H9 (cell line): ENCODE results near the gene ATF6. TPM values are rescaled to one million over a fixed set of nuclear protein-coding genes. Genes with fewer than 3 reads are reported as not detected.

Source experiments
- DNase-seq: peaks from one replicate; pipeline ENCODE4 v3.0.0-alpha.2; 2017
- H2AFZ ChIP-seq: one replicate; pipeline ENCODE4 v1.6.1; 2013; ENCODE audit warnings: mild to moderate bottlenecking, low read length, control low read depth, moderate library complexity
- H2AK5ac ChIP-seq: 2 replicates; pipeline ENCODE4 v1.6.1; 2013; ENCODE audit warnings: low read length, control low read depth, mixed read lengths; ENCODE audit not compliant: insufficient read length
- H2BK120ac ChIP-seq: one replicate; pipeline ENCODE4 v1.6.1; 2013; ENCODE audit warnings: low read depth, mild to moderate bottlenecking, low read length, control low read depth, inconsistent platforms; ENCODE audit not compliant: poor library complexity, severe bottlenecking
- H2BK12ac ChIP-seq: 2 replicates; pipeline ENCODE4 v1.6.1; 2013; ENCODE audit warnings: low read length, control low read depth, mixed read lengths, low read depth; ENCODE audit not compliant: insufficient read length
- H2BK15ac ChIP-seq: 2 replicates; pipeline ENCODE4 v1.6.1; 2013; ENCODE audit warnings: low read depth, low read length, control low read depth
- H2BK20ac ChIP-seq: one replicate; pipeline ENCODE4 v1.6.1; 2013; ENCODE audit warnings: low read depth, mild to moderate bottlenecking, low read length, control low read depth, inconsistent platforms; ENCODE audit not compliant: poor library complexity, severe bottlenecking
- H2BK5ac ChIP-seq: 2 replicates; pipeline ENCODE4 v1.6.1; 2013; ENCODE audit warnings: low read length, control low read depth, mixed read lengths; ENCODE audit not compliant: insufficient read length
- H3K14ac ChIP-seq: 2 replicates; pipeline ENCODE4 v1.6.1; 2013; ENCODE audit warnings: low read length, control low read depth; ENCODE audit not compliant: insufficient read depth
- H3K18ac ChIP-seq: 2 replicates; pipeline ENCODE4 v1.6.1; 2013; ENCODE audit warnings: low read depth, mild to moderate bottlenecking, mixed read lengths, low read length, control low read depth; ENCODE audit not compliant: insufficient read length
- H3K23ac ChIP-seq: 2 replicates; pipeline ENCODE4 v1.6.1; 2013; ENCODE audit warnings: low read length, control low read depth, mixed read lengths, low read depth; ENCODE audit not compliant: insufficient read length
- H3K23me2 ChIP-seq: 2 replicates; pipeline ENCODE4 v1.6.1; 2013; ENCODE audit warnings: low read depth, mild to moderate bottlenecking, mixed read lengths, low read length, control low read depth; ENCODE audit not compliant: insufficient read length, poor library complexity, severe bottlenecking
- H3K27ac ChIP-seq: 2 replicates; pipeline ENCODE4 v1.5.1; 2013; ENCODE audit warnings: low read length, control low read depth, mixed read lengths, low read depth; ENCODE audit not compliant: insufficient read length
- H3K27me3 ChIP-seq: 2 replicates; pipeline ENCODE4 v1.6.1; 2013; ENCODE audit warnings: low read length, control low read depth, inconsistent platforms; ENCODE audit not compliant: insufficient read depth
- H3K4ac ChIP-seq: 2 replicates; pipeline ENCODE4 v1.6.1; 2013; ENCODE audit warnings: low read depth, mild to moderate bottlenecking, control low read depth, inconsistent platforms, low read length, moderate library complexity
- H3K4me1 ChIP-seq: 2 replicates; pipeline ENCODE4 v1.6.1; 2013; ENCODE audit warnings: low read length, control low read depth, inconsistent platforms; ENCODE audit not compliant: insufficient read depth
- H3K4me2 ChIP-seq: 2 replicates; pipeline ENCODE4 v1.6.1; 2013; ENCODE audit warnings: low read length, control low read depth, mixed read lengths; ENCODE audit not compliant: insufficient read length, insufficient read depth
- H3K56ac ChIP-seq: 2 replicates; pipeline ENCODE4 v1.6.1; 2013; ENCODE audit warnings: low read depth, mild to moderate bottlenecking, mixed read lengths, low read length, control low read depth; ENCODE audit not compliant: insufficient read length
- H3K79me1 ChIP-seq: 2 replicates; pipeline ENCODE4 v1.6.1; 2013; ENCODE audit warnings: low read depth, mild to moderate bottlenecking, moderate library complexity, low read length, control low read depth, inconsistent platforms; ENCODE audit not compliant: insufficient read depth, poor library complexity, severe bottlenecking
- H3K79me2 ChIP-seq: 2 replicates; pipeline ENCODE4 v1.6.1; 2013; ENCODE audit warnings: low read length, control low read depth, inconsistent platforms; ENCODE audit not compliant: insufficient read depth
- H3K9ac ChIP-seq: 2 replicates; pipeline ENCODE4 v1.6.1; 2013; ENCODE audit warnings: low read length, control low read depth, mixed read lengths; ENCODE audit not compliant: insufficient read length; ENCODE audit errors: extremely low read depth
- H3K9me3 ChIP-seq: one replicate; pipeline ENCODE4 v1.6.1; 2013; ENCODE audit warnings: low read depth, low read length, inconsistent platforms; ENCODE audit not compliant: control insufficient read depth
- H3T11ph ChIP-seq: one replicate; pipeline ENCODE4 v1.6.1; 2013; ENCODE audit warnings: mild to moderate bottlenecking, low read length, control low read depth, inconsistent platforms
- H4K20me1 ChIP-seq: one replicate; pipeline ENCODE4 v1.6.1; 2013; ENCODE audit not compliant: control insufficient read depth, insufficient read length, insufficient read depth
- H4K5ac ChIP-seq: 2 replicates; pipeline ENCODE4 v1.6.1; 2013; ENCODE audit warnings: low read depth, mild to moderate bottlenecking, mixed read lengths, low read length, control low read depth; ENCODE audit not compliant: insufficient read length
- H4K8ac ChIP-seq: replicated peaks from 2 replicates; pipeline ENCODE4 v1.6.1; 2013; ENCODE audit warnings: low read length, control low read depth, mixed read lengths, low read depth; ENCODE audit not compliant: insufficient read length
- H4K91ac ChIP-seq: 2 replicates; pipeline ENCODE4 v1.6.1; 2013; ENCODE audit warnings: low read depth, mild to moderate bottlenecking, moderate library complexity, mixed read lengths, low read length, control low read depth; ENCODE audit not compliant: insufficient read length
- H3K27ac Mint-ChIP-seq, 3 experiments: 2 replicates in 2 of 3; 3 replicates in 1 of 3; pipeline ENCODE4 v1.8.0; 2020 to 2021; ENCODE audit warnings: mixed read lengths in 3 of 3, mild to moderate bottlenecking in 1 of 3, moderate library complexity in 1 of 3
- H3K27me3 Mint-ChIP-seq: 2 replicates; pipeline ENCODE4 v1.8.0; 2021; ENCODE audit warnings: low read depth, mild to moderate bottlenecking, moderate library complexity, mixed read lengths
- H3K36me3 Mint-ChIP-seq, 3 experiments: 2 replicates in 2 of 3; 3 replicates in 1 of 3; pipeline ENCODE4 v1.8.0; 2020 to 2021; ENCODE audit warnings: low read depth in 3 of 3, mixed read lengths in 3 of 3; ENCODE audit not compliant: insufficient read depth in 1 of 3
- H3K4me1 Mint-ChIP-seq, 2 experiments: 2 replicates each; pipeline ENCODE4 v1.8.0; 2020; ENCODE audit warnings: mixed read lengths in 2 of 2
- H3K4me3 Mint-ChIP-seq, 2 experiments: 2 replicates in 1 of 2; 3 replicates in 1 of 2; pipeline ENCODE4 v1.8.0; 2020 to 2021; ENCODE audit warnings: mild to moderate bottlenecking in 2 of 2, mixed read lengths in 2 of 2, moderate library complexity in 1 of 2
- H3K9me3 Mint-ChIP-seq, 2 experiments: 2 replicates in 1 of 2; 3 replicates in 1 of 2; pipeline ENCODE4 v1.8.0; 2020; ENCODE audit warnings: mild to moderate bottlenecking in 2 of 2, mixed read lengths in 2 of 2, moderate library complexity in 1 of 2
- CTCF ChIP-seq: fragments of 200-600 bp; sonication (generic); conservative IDR thresholded peaks from 3 replicates; pipeline ENCODE4 v1.8.0; 2021; ENCODE audit warnings: antibody characterized with exemption, mild to moderate bottlenecking
- WGBS: extraction: QIAGEN DNeasy Blood & Tissue Kit; methylation state at CpG from one replicate; pipeline ENCODE4 v1.1.7; 2013; ENCODE audit warnings: missing lambda C conversion rate, low lambda C conversion rate, mixed read lengths; ENCODE audit not compliant: insufficient read length; ENCODE audit errors: extremely low coverage; 5-methylcytosine and 5-hydroxymethylcytosine counted together
- total RNA-seq: library from RNA; stranded (reverse); gene quantifications from 2 replicates; pipeline ENCODE4 v1.2.1, GENCODE V29; 2021

ATF6 gene
- total RNA-seq, 1 experiment from 2014 or later: 11.2 TPM

GRCh38 chr1:161987303-161987702, 221.2 kb downstream of the ATF6 start:
- Mint-ChIP-seq H3K9me3 (peaks cover 11 to 14% of the 10 kb centered on the region in 2 experiments), H3K4me1 (no peaks in the 10 kb centered on the region), H3K4me3 (no peak overlapping the region), H3K27me3 (peaks cover 7% of the 10 kb centered on the region), H3K36me3 (peaks cover 2 to 13% (median 7%) of the 10 kb centered on the region in 3 experiments; a peak in 5 of 7 replicates), H3K27ac (no peak overlapping the region)
- Histone ChIP-seq H3K9me3 (peaks cover 10% of the 10 kb centered on the region), H4K91ac (no peak overlapping the region), H3K14ac (no peak overlapping the region), H3K9ac (no peak overlapping the region), H2BK5ac (no peak overlapping the region), H2AK5ac (no peak overlapping the region), H3K27me3 (no peaks in the 10 kb centered on the region), H2BK20ac (no peak overlapping the region), H3K27ac (no peak overlapping the region), H3K79me1 (no peaks in the 10 kb centered on the region), H3K4me1 (no peaks in the 10 kb centered on the region), H4K8ac (no peak overlapping the region), H3T11ph (no peak overlapping the region), H4K5ac (no peak overlapping the region), H3K79me2 (no peaks in the 10 kb centered on the region), H3K4ac (no peak overlapping the region), H2BK12ac (no peak overlapping the region), H3K56ac (no peak overlapping the region), H2AFZ (no peak overlapping the region), H4K20me1 (no peaks in the 10 kb centered on the region), H2BK120ac (no peak overlapping the region), H2BK15ac (no peak overlapping the region), H3K23ac (no peak overlapping the region), H3K18ac (no peak overlapping the region), H3K23me2 (no peaks in the 10 kb centered on the region), H3K4me2 (no peak overlapping the region)
- WGBS: no CpG with 5 or more reads among the region's 1 CpG
- DNase-seq: no peak
- TF ChIP-seq CTCF: no peak
